GM12878 (cell line): Measurements from ENCODE around the gene C16orf87. TPM values are rescaled to one million over a fixed set of nuclear protein-coding genes. Genes with fewer than 3 reads are reported as not detected.

Source experiments
- BCL11A ChIP-seq: IDR thresholded peaks from 2 replicates; pipeline ENCODE4 v1.6.1; 2011; ENCODE audit warnings: low read depth, low read length
- BMI1 ChIP-seq: fragments of 450-650 bp; IDR thresholded peaks from 2 replicates; pipeline ENCODE4 v1.6.1; 2016; ENCODE audit warnings: mild to moderate bottlenecking, moderate library complexity, borderline replicate concordance
- CREM ChIP-seq: IDR thresholded peaks from 2 replicates; pipeline ENCODE4 v1.6.1; 2014; ENCODE audit warnings: antibody characterized with exemption, low read depth
- HDAC6 ChIP-seq: fragments of 200-600 bp; sonication (generic); IDR thresholded peaks from one replicate; pipeline ENCODE4 v1.8.0; 2017; ENCODE audit warnings: antibody characterized with exemption; ENCODE audit not compliant: unreplicated experiment
- IKZF2 ChIP-seq, 2 experiments: fragments of 450-650 bp; IDR thresholded peaks; 2 replicates each; pipeline ENCODE4 v1.6.1; 2017; ENCODE audit warnings: mild to moderate bottlenecking in 2 of 2, moderate library complexity in 2 of 2
- JUNB ChIP-seq: IDR thresholded peaks from 2 replicates; pipeline ENCODE4 v1.6.1; 2016; ENCODE audit warnings: antibody characterized with exemption, mild to moderate bottlenecking
- MTA3 ChIP-seq: IDR thresholded peaks from 2 replicates; pipeline ENCODE4 v1.6.1; 2012; ENCODE audit warnings: low read length, inconsistent platforms, borderline replicate concordance
- MYC ChIP-seq: IDR thresholded peaks from 2 replicates; pipeline ENCODE4 v1.6.1; 2011; ENCODE audit warnings: mild to moderate bottlenecking, low read length, moderate library complexity, inconsistent platforms; ENCODE audit not compliant: insufficient read depth, insufficient replicate concordance, insufficient read length, severe bottlenecking
- NFIC ChIP-seq: IDR thresholded peaks from 2 replicates; pipeline ENCODE4 v1.6.1; 2012; ENCODE audit warnings: low read depth, mild to moderate bottlenecking, inconsistent platforms, low read length, moderate library complexity
- NFXL1 ChIP-seq: fragments of 450-650 bp; IDR thresholded peaks from 2 replicates; pipeline ENCODE4 v1.6.1; 2017; ENCODE audit warnings: antibody characterized with exemption, mild to moderate bottlenecking, borderline replicate concordance
- PBX3 ChIP-seq: IDR thresholded peaks from 2 replicates; pipeline ENCODE4 v1.6.1; 2011; ENCODE audit warnings: mild to moderate bottlenecking, low read depth, low read length, moderate library complexity; ENCODE audit not compliant: insufficient replicate concordance
- PML ChIP-seq: IDR thresholded peaks from 2 replicates; pipeline ENCODE4 v1.6.1; 2012; ENCODE audit warnings: low read length, inconsistent platforms
- POU2F2 ChIP-seq: IDR thresholded peaks from 3 replicates; pipeline ENCODE4 v1.6.1; 2011; ENCODE audit warnings: low read depth, mild to moderate bottlenecking, low read length, borderline replicate concordance
- RAD21 ChIP-seq: IDR thresholded peaks from 2 replicates; pipeline ENCODE4 v1.6.1; 2011; ENCODE audit warnings: mild to moderate bottlenecking, low read depth, low read length, moderate library complexity; ENCODE audit not compliant: insufficient read depth
- RAD51 ChIP-seq: fragments of 450-650 bp; IDR thresholded peaks from 2 replicates; pipeline ENCODE4 v1.6.1; 2016; ENCODE audit warnings: moderate library complexity, mild to moderate bottlenecking, inconsistent platforms
- RUNX3 ChIP-seq: IDR thresholded peaks from 2 replicates; pipeline ENCODE4 v1.6.1; 2012; ENCODE audit warnings: low read length, inconsistent platforms
- SMAD1 ChIP-seq: fragments of 450-650 bp; IDR thresholded peaks from 2 replicates; pipeline ENCODE4 v1.6.1; 2018; ENCODE audit warnings: mild to moderate bottlenecking, low read depth; ENCODE audit not compliant: partially characterized antibody
- TCF7 ChIP-seq: IDR thresholded peaks from 2 replicates; pipeline ENCODE4 v1.6.1; 2014; ENCODE audit warnings: antibody characterized with exemption, borderline replicate concordance
- ZNF384 ChIP-seq: IDR thresholded peaks from 2 replicates; pipeline ENCODE4 v1.6.1; 2012; ENCODE audit warnings: low read depth, mild to moderate bottlenecking, low read length, improper control_type of control experiment, borderline replicate concordance
- polyA plus RNA-seq, 11 experiments: library from polyadenylated mRNA; depleted of rRNA in 4 of 11; unstranded in 6 of 11; stranded (reverse) in 5 of 11; fragments of >200 nt; fragmentation: Nextera tagmentation in 4 of 11; fragmentation: Illumina TruSeq in 1 of 11; extraction: Ambion mirVana in 4 of 11; extraction: Trizol in 1 of 11; gene quantifications; 1 replicate in 1 of 11; 2 replicates in 10 of 11; pipeline versions ENCODE4 v1.2.1 to v1.2.3, GENCODE V29; 2011 to 2016; ENCODE audit warnings: inconsistent platforms in 2 of 11, missing spikeins in 2 of 11, low read depth in 1 of 11
- total RNA-seq, 4 experiments: library from RNA; depleted of rRNA in 3 of 4; stranded (reverse); fragments of >200 nt in 3 of 4; fragmentation: Illumina TruSeq in 1 of 4; extraction: Trizol in 1 of 4; gene quantifications; 2 replicates each; pipeline versions ENCODE4 v1.2.1 to v1.2.3, GENCODE V29; 2013 to 2021
- TF ChIP-seq, protein P1 (sequence below): fragments of 150-350 bp; IDR thresholded peaks from 2 replicates; pipeline ENCODE4 v1.6.1; 2016; ENCODE audit warnings: low read depth, low read length
- TF ChIP-seq, protein P2 (sequence below): fragments of 450-650 bp; IDR thresholded peaks from 2 replicates; pipeline ENCODE4 v1.6.1; 2017; ENCODE audit warnings: antibody characterized with exemption, mild to moderate bottlenecking, moderate library complexity
- TF ChIP-seq, protein P3 (sequence below): fragments of 450-650 bp; IDR thresholded peaks from 2 replicates; pipeline ENCODE4 v1.6.1; 2017; ENCODE audit warnings: low read depth, mild to moderate bottlenecking, moderate library complexity

Gene C16orf87
- total and polyA plus RNA-seq, 10 of the 15 experiments (the other 5 are each of a cell fraction or from before 2014, with no cell fraction given), result 18.4 to 72.6 (median 31.0) TPM

- TF ChIP-seq MYC, result no peak
- peak; percentile 67; the same call in 1 of the 2 replicates for TF ChIP-seq MTA3
- TF ChIP-seq CREM, result peak; percentile 54; the same call in 1 of the 2 replicates
- no peak for TF ChIP-seq HDAC6
- TF ChIP-seq ZNF384, result no peak
- TF ChIP-seq PML, result 0 out of 2 replicates have a peak, but pooled peaks have one; percentile 36
- TF ChIP-seq, protein P1, sequence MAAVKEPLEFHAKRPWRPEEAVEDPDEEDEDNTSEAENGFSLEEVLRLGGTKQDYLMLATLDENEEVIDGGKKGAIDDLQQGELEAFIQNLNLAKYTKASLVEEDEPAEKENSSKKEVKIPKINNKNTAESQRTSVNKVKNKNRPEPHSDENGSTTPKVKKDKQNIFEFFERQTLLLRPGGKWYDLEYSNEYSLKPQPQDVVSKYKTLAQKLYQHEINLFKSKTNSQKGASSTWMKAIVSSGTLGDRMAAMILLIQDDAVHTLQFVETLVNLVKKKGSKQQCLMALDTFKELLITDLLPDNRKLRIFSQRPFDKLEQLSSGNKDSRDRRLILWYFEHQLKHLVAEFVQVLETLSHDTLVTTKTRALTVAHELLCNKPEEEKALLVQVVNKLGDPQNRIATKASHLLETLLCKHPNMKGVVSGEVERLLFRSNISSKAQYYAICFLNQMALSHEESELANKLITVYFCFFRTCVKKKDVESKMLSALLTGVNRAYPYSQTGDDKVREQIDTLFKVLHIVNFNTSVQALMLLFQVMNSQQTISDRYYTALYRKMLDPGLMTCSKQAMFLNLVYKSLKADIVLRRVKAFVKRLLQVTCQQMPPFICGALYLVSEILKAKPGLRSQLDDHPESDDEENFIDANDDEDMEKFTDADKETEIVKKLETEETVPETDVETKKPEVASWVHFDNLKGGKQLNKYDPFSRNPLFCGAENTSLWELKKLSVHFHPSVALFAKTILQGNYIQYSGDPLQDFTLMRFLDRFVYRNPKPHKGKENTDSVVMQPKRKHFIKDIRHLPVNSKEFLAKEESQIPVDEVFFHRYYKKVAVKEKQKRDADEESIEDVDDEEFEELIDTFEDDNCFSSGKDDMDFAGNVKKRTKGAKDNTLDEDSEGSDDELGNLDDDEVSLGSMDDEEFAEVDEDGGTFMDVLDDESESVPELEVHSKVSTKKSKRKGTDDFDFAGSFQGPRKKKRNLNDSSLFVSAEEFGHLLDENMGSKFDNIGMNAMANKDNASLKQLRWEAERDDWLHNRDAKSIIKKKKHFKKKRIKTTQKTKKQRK, result no peak
- TF ChIP-seq TCF7, result peak; percentile 40; the same call in 1 of the 2 replicates
- peak; percentile 89 for TF ChIP-seq NFIC
- peak; percentile 75 for TF ChIP-seq RUNX3
- TF ChIP-seq, protein P2, sequence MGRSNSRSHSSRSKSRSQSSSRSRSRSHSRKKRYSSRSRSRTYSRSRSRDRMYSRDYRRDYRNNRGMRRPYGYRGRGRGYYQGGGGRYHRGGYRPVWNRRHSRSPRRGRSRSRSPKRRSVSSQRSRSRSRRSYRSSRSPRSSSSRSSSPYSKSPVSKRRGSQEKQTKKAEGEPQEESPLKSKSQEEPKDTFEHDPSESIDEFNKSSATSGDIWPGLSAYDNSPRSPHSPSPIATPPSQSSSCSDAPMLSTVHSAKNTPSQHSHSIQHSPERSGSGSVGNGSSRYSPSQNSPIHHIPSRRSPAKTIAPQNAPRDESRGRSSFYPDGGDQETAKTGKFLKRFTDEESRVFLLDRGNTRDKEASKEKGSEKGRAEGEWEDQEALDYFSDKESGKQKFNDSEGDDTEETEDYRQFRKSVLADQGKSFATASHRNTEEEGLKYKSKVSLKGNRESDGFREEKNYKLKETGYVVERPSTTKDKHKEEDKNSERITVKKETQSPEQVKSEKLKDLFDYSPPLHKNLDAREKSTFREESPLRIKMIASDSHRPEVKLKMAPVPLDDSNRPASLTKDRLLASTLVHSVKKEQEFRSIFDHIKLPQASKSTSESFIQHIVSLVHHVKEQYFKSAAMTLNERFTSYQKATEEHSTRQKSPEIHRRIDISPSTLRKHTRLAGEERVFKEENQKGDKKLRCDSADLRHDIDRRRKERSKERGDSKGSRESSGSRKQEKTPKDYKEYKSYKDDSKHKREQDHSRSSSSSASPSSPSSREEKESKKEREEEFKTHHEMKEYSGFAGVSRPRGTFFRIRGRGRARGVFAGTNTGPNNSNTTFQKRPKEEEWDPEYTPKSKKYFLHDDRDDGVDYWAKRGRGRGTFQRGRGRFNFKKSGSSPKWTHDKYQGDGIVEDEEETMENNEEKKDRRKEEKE, result no peak
- peak; percentile 93 for TF ChIP-seq JUNB
- no peak for TF ChIP-seq POU2F2
- 0 out of 2 replicates have a peak, but pooled peaks have one; percentile 17 for TF ChIP-seq BCL11A
- peak; percentile 16 to 59; a peak in 3 of 4 replicates for TF ChIP-seq IKZF2 (IDR thresholded peaks at IDR 0.05)
- TF ChIP-seq, protein P3, sequence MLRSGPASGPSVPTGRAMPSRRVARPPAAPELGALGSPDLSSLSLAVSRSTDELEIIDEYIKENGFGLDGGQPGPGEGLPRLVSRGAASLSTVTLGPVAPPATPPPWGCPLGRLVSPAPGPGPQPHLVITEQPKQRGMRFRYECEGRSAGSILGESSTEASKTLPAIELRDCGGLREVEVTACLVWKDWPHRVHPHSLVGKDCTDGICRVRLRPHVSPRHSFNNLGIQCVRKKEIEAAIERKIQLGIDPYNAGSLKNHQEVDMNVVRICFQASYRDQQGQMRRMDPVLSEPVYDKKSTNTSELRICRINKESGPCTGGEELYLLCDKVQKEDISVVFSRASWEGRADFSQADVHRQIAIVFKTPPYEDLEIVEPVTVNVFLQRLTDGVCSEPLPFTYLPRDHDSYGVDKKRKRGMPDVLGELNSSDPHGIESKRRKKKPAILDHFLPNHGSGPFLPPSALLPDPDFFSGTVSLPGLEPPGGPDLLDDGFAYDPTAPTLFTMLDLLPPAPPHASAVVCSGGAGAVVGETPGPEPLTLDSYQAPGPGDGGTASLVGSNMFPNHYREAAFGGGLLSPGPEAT, result 0 out of 2 replicates have a peak, but pooled peaks have one; percentile 31
- no peak for TF ChIP-seq RAD21
- no peak for TF ChIP-seq RAD51
- no peak for TF ChIP-seq NFXL1
- no peak for TF ChIP-seq BMI1
- no peak for TF ChIP-seq SMAD1
- TF ChIP-seq PBX3, result no peak
Observed at GRCh38 chr16:46783800-46784199, 47.2 kb downstream of the C16orf87 start (continued).
